Astrocyte of the spinal cord (primary cell): ENCODE results near the gene PCP4.

ENCODE experiments used
- DNase-seq: peaks from one replicate; pipeline ENCODE4 v3.0.0; 2011; ENCODE audit warnings: low read depth, low spot score
- H3K4me3 ChIP-seq: 2 replicates; pipeline ENCODE4 v1.5.1; 2011; ENCODE audit warnings: low read depth, mild to moderate bottlenecking, low read length, moderate library complexity
- in situ Hi-C: cut with HindIII; loops from 2 replicates; pipeline ENCODE4 v1.10.0; 2017; ENCODE audit warnings: low sequenced_read_pairs
- TF ChIP-seq, protein P1 (sequence below): IDR thresholded peaks from 2 replicates; pipeline ENCODE4 v1.5.1; 2012; ENCODE audit warnings: low read depth, mild to moderate bottlenecking, low read length, inconsistent platforms

PCP4 gene

GRCh38 chr21:39867198-39867650, at the start of gene PCP4:
TSS of gene PCP4 (plus strand) at chr21:39867438. CDS start at chr21:39867502, 64 bp downstream.
- TF ChIP-seq, protein P1, sequence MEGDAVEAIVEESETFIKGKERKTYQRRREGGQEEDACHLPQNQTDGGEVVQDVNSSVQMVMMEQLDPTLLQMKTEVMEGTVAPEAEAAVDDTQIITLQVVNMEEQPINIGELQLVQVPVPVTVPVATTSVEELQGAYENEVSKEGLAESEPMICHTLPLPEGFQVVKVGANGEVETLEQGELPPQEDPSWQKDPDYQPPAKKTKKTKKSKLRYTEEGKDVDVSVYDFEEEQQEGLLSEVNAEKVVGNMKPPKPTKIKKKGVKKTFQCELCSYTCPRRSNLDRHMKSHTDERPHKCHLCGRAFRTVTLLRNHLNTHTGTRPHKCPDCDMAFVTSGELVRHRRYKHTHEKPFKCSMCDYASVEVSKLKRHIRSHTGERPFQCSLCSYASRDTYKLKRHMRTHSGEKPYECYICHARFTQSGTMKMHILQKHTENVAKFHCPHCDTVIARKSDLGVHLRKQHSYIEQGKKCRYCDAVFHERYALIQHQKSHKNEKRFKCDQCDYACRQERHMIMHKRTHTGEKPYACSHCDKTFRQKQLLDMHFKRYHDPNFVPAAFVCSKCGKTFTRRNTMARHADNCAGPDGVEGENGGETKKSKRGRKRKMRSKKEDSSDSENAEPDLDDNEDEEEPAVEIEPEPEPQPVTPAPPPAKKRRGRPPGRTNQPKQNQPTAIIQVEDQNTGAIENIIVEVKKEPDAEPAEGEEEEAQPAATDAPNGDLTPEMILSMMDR, result peak; percentile 88
- in situ Hi-C loops, result no loop called here
- peak; percentile 32 for DNase-seq
- no peak within 1 kb of the TSS for H3K4me3 ChIP-seq

DNA sequence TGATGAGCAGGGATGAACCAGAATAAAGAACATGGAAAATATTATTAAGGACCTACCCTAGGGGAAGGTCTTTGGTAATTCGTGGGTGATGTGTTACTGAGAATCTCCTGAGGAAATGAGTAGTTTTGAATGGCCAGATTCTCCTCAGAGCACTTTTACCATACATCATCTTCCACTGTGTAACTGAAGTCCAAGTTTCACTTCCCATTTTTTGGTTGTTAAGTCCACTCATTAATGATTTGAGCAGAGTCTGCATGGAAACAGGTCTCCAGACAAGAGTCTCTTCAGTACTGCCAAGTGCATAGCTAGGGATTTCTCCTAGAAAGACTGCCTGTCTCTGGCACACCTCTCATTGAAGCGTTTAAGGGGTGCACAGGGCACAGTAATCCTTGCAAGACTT, 48.7 kb upstream of the PCP4 start:
- H3K4me3 ChIP-seq, result no peak overlapping the region
- DNase-seq, result no peak
- in situ Hi-C loops, result no loop called here
- TF ChIP-seq, protein P1, result no peak

GRCh38 chr21:39822042-39822441, 45.2 kb upstream of the PCP4 start:
- TF ChIP-seq, protein P1, result no peak
- no peak for DNase-seq
- no peak overlapping the region for H3K4me3 ChIP-seq
- in situ Hi-C loops, result no loop called here

DNA sequence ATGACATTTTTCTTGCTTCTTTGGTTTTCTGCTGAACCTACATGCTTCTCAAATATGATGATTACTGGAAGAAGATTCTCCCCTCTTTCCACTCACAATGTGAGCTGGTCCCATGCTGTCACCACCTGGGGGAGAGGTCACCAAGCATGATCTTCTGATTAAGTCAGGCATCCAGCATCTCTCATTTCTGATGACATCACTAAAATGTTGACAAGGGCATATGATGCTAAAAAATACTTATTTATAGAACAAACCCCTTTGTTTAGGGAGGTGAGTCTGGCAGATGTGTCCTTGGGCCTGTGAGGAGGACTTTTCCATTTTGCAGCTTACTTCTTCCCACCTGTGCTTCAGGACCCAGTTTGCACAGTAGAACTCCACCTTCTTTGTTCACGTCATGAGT, 42.0 kb upstream of the PCP4 start:
- in situ Hi-C loops, result no loop called here
- no peak overlapping the region for H3K4me3 ChIP-seq
- DNase-seq, result no peak
- TF ChIP-seq, protein P1, result no peak

GRCh38 chr21:39834543-39834942, 32.7 kb upstream of the PCP4 start:
- in situ Hi-C loops, result no loop called here
- TF ChIP-seq, protein P1, result no peak

GRCh38 chr21:39837861-39838359, 29.3 kb upstream of the PCP4 start:
- TF ChIP-seq, protein P1, result no peak
- H3K4me3 ChIP-seq, result no peak overlapping the region
- DNase-seq, result no peak
- in situ Hi-C loops, result no loop called here

More at GRCh38 chr21:39834543-39834942, 32.7 kb upstream of the PCP4 start:
- H3K4me3 ChIP-seq, result no peak overlapping the region
- DNase-seq, result no peak
